Right lobe of liver (tissue), 4 donors: ENCODE results near the gene ZFP42.

ENCODE experiments used
- POLR2A ChIP-seq: fragments of 450-650 bp; IDR thresholded peaks from one replicate; pipeline ENCODE4 v1.6.1; 2017; ENCODE audit warnings: antibody characterized with exemption, mild to moderate bottlenecking
- TF ChIP-seq, protein P1 (sequence below), 4 donors: fragments of 200-600 bp in 3 of 4; fragments of 450-650 bp in 1 of 4; IDR thresholded peaks; one replicate each; pipeline versions ENCODE4 v1.5.1 to v1.8.0; 2016 to 2022; ENCODE audit warnings: antibody characterized with exemption in 4 of 4, mild to moderate bottlenecking in 2 of 4
- donor health status: DM: no; HTN: no; CAD: no.
- donor health status: DM: no; HTN: no; CAD: no.
- donor health status: DM: no; HTN: yes; CAD: no.

DNA sequence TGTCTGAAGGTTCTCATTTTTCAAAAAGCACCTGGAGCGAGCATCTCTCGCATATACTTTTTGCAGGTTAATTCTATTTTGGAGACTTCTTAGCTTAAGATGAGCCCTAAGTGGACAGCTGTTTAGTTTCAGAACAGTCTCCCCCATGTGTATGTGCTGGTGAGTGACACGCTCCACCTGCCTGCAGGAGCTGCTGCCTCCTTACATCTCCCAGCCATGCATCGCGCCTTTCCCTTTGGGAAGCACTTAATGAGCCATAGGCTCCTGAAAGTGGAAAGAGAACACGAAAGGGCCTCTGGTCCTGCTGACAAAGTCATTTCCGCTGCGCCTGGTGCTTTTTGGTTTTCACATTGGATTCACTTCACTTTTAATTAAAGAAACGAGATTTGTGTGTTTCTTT lies 57.7 kb downstream of the ZFP42 start:
- TF ChIP-seq, protein P1, sequence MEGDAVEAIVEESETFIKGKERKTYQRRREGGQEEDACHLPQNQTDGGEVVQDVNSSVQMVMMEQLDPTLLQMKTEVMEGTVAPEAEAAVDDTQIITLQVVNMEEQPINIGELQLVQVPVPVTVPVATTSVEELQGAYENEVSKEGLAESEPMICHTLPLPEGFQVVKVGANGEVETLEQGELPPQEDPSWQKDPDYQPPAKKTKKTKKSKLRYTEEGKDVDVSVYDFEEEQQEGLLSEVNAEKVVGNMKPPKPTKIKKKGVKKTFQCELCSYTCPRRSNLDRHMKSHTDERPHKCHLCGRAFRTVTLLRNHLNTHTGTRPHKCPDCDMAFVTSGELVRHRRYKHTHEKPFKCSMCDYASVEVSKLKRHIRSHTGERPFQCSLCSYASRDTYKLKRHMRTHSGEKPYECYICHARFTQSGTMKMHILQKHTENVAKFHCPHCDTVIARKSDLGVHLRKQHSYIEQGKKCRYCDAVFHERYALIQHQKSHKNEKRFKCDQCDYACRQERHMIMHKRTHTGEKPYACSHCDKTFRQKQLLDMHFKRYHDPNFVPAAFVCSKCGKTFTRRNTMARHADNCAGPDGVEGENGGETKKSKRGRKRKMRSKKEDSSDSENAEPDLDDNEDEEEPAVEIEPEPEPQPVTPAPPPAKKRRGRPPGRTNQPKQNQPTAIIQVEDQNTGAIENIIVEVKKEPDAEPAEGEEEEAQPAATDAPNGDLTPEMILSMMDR (IDR thresholded peaks at IDR 0.05): no peak
- TF ChIP-seq POLR2A: no peak
